Hematopoietic multipotent progenitor cell treated with erythropoietin and hydrocortisone succinate and interleukin-3 and kit ligand, for 4 days (in vitro differentiated cells): ENCODE results near the gene PWWP2B.
"Not testable (repeated sequence)": the region's sequence is repeated elsewhere in the genome, so short reads cannot be mapped to it uniquely, and the experiment has no call there.

ENCODE experiments used
- DNase-seq: peaks from one replicate; pipeline ENCODE4 v3.0.0-alpha.2; 2015

Gene PWWP2B

DNA sequence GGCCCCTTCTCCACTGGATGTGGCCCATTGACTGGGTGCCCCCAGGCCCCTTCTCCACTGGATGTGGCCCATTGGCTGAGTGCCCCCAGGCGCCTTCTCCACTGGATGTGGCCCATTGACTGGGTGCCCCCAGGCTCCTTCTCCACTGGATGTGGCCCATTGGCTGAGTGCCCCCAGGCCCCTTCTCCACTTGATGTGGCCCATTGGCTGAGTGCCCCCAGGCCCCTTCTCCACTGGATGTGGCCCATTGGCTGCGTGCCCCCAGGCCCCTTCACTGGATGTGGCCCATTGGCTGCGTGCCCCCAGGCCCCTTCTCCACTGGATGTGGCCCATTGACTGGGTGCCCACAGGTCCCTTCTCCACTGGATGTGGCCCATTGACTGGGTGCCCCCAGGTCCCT, 39.1 kb downstream of the PWWP2B start:
- DNase-seq = not testable (repeated sequence)

DNA sequence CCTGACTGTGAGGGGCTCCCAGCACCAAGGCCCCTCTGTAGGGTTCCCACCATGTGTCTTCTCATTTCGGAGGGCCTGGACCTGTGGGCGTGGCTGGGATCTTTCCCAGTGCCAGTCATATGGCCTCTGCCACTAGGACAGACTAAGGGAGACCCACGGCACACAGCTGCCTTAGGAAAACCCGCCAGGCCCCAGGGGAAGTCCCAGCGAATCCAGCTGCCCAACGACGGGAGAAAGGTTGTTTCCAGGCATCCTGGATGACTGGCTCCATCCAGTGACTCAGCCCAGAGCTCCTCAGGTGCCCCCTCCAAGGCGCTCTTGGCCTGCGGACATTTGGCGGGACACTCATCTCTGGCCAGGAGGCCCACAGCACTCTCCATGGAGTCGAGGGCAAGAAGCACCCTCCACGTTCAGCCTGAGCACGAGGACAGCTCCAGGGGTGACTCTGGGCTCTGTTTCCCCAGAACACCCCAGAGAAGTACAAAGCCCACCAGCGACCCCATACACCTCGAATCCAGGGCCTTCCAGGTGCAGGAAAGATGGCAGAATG, 39.9 kb downstream of the PWWP2B start:
- DNase-seq = no peak

- no peak for DNase-seq
Observed at GRCh38 chr10:132437541-132437950, 40.5 kb downstream of the PWWP2B start.

GRCh38 chr10:132438091-132439024, 41.4 kb downstream of the PWWP2B start:
- no peak for DNase-seq

GRCh38 chr10:132439025-132439388, 42.0 kb downstream of the PWWP2B start:
- no peak for DNase-seq

GRCh38 chr10:132439424-132440163, 42.6 kb downstream of the PWWP2B start:
- no peak for DNase-seq

GRCh38 chr10:132440791-132441565, 44.0 kb downstream of the PWWP2B start:
- DNase-seq = no peak

- DNase-seq = peak; percentile 37
Observed at GRCh38 chr10:132441818-132442524, 45.0 kb downstream of the PWWP2B start.

GRCh38 chr10:132442636-132443035, 45.6 kb downstream of the PWWP2B start:
- DNase-seq = peak; percentile 38

DNA sequence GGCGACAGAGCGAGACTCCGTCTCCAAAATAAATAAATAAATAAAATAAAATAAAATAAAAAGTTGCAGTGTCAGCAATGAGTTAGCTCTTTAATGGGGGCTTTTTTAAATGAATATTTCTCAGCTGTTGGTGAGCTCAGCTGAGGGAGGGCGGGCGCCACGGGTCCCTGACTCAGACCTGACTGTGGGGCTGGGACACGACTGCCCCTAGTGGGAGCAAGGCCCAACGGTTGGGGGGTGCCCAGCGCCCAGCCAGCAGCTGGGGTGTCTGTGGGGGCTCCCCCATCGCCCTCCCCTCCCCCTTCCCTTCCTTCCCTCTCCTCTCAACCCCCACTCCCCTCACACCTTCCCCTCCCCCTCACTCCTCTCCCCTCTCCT, 46.6 kb downstream of the PWWP2B start:
- peak; percentile 92 for DNase-seq

GRCh38 chr10:132443983-132444876, 47.2 kb downstream of the PWWP2B start:
- DNase-seq = peak; percentile 83

GRCh38 chr10:132444877-132445351, 47.9 kb downstream of the PWWP2B start:
- peak; percentile 55 for DNase-seq

GRCh38 chr10:132445516-132446194, 48.7 kb downstream of the PWWP2B start:
- DNase-seq = no peak

DNA sequence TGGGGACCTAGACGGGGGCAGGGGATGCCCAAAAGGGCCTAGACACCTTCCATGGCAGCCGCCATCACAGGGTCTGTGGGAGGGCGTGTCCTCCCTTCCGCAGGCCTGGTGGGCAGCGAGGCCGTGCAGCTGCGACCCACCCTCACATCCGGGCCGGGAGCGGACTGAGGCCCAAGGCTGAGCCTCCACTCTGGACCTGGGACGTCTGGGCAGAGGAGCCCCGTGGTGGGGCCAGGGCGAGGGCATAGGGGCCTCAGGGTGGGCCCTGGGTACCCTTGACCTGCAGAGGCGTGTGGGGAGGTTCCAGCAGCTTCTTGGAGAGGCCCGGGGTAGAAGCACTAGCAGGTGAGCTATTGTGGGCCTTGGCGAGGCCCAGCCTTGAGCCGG, 49.2 kb downstream of the PWWP2B start:
- no peak for DNase-seq

GRCh38 chr10:132446661-132447445, 49.9 kb downstream of the PWWP2B start:
- DNase-seq = peak; percentile 95

- peak; percentile 74 for DNase-seq
Observed at GRCh38 chr10:132447446-132448247, 50.6 kb downstream of the PWWP2B start.

DNA sequence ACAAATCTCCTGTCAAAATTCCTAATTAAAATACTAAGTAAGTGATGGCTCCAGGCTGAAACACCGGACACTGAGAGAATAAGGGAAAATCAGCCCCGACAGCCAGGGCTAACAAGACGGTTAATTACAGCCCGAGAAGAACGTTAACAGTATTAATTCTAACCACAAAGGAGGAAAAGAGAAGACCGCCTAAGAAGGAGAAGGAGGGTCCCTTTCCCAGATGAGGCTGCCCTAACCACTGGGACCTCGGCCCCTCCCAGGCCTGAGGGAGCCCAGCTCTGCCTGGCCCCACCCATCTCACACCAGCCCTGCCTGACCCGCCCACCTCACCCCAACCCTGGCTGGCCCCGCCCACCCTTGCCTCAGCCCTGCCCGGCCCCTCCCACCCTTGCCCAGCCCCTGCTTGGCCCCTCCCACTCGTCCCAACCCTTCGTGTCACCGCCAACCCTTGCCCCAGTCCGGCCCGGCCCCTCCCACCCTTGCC, 51.3 kb downstream of the PWWP2B start:
- DNase-seq = peak; percentile 96

DNA sequence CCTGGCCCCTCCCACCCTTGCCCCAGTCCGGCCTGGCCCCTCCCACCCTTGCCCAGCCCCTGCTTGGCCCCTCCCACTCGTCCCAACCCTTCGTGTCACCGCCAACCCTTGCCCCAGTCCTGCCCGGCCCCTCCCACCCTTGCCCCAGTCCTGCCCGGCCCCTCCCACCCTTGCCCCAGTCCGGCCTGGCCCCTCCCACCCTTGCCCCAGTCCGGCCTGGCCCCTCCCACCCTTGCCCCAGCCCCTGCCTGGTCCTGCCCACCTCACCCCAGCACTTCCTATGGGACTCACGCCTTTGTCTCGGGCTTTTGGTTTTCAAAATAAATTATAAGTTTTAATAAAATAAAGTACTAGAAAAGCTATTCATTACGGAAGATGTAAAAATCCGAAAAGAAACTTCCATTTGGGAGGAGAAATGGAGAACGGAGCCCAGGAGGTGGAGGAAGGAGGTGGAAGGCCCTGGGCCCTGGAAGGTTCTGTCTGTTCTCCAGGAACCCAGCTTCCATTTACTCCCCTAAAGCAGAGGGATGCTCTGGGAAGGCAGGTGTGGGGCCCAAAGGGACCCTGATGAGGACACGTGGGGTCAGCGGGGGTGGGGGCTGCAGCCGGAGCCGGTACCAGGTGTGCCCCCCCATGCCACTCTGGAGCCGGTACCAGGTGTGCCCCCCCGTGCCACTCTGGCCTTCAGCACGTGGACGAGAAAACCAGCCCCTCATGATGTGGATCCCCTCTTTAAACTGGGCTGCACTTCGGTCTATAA, 52.2 kb downstream of the PWWP2B start:
- DNase-seq = peak; percentile 62
